Measurements from ENCODE around the gene P2RX5.

Gene P2RX5

DNA sequence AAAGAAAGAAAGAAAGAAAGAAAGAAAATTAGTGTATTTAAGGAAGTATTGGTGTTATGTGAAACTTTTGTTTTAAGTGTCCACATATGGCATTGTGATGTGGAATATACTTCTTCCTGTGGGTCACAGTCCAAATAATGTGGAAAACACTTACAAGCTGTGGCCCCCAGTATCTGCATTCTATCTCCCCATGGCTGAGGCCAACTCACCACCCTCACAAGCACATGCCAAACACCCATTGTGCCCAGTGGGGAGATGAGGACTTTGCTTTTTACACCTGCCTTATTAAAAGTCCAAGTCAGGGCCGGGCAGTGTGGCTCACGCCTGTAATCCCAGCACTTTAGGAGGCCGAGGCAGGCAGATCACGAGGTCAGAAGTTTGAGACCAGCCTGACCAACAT lies 4.0 kb upstream of the P2RX5 start:
- TF ChIP-seq FOXP2 (optimal IDR thresholded peaks at IDR 0.05; ENCODE audit: borderline replicate concordance, extremely low read depth, extremely low read length, insufficient read depth) (no peak), POLR2AphosphoS5 (IDR thresholded peaks at IDR 0.05; ENCODE audit: low read depth, low read length) (no peak)

DNA sequence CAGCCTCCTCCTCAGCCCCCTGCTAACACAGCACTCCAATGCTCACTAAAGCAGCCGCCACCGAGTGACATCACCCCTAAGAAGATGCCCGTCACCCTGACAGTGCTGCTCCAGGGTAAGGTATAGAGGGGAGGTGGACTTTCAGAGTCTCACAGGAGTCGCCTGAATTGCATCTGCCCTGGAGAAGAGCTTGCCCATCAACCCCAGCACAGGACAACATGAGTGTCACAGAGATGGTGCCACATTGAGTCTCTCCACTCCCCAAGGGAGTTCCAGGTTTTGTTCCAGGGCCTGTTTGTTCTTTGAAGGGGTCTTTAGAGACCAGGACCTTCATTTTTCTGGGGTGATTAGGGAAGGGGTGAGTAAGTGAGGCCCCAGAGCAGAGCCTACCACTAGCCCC lies 2.2 kb upstream of the P2RX5 start:
- TF ChIP-seq POLR2AphosphoS5 (IDR thresholded peaks at IDR 0.05; ENCODE audit: low read depth, low read length) (no peak), SIN3A (IDR thresholded peaks at IDR 0.05; ENCODE audit: borderline replicate concordance, insufficient read depth, low read length) (no peak), FOXP2 (optimal IDR thresholded peaks at IDR 0.05; ENCODE audit: borderline replicate concordance, extremely low read depth, extremely low read length, insufficient read depth) (no peak), TAF1 (IDR thresholded peaks at IDR 0.05; ENCODE audit: borderline replicate concordance, insufficient read depth, low read length) (no peak)
- TF ChIP-seq, protein P1, sequence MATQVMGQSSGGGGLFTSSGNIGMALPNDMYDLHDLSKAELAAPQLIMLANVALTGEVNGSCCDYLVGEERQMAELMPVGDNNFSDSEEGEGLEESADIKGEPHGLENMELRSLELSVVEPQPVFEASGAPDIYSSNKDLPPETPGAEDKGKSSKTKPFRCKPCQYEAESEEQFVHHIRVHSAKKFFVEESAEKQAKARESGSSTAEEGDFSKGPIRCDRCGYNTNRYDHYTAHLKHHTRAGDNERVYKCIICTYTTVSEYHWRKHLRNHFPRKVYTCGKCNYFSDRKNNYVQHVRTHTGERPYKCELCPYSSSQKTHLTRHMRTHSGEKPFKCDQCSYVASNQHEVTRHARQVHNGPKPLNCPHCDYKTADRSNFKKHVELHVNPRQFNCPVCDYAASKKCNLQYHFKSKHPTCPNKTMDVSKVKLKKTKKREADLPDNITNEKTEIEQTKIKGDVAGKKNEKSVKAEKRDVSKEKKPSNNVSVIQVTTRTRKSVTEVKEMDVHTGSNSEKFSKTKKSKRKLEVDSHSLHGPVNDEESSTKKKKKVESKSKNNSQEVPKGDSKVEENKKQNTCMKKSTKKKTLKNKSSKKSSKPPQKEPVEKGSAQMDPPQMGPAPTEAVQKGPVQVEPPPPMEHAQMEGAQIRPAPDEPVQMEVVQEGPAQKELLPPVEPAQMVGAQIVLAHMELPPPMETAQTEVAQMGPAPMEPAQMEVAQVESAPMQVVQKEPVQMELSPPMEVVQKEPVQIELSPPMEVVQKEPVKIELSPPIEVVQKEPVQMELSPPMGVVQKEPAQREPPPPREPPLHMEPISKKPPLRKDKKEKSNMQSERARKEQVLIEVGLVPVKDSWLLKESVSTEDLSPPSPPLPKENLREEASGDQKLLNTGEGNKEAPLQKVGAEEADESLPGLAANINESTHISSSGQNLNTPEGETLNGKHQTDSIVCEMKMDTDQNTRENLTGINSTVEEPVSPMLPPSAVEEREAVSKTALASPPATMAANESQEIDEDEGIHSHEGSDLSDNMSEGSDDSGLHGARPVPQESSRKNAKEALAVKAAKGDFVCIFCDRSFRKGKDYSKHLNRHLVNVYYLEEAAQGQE (IDR thresholded peaks at IDR 0.05; ENCODE audit: insufficient read depth in 1 of 2, low read depth in 2 of 2, low read length in 2 of 2): no peak

- TF ChIP-seq, protein P1 (IDR thresholded peaks at IDR 0.05; ENCODE audit: insufficient read depth in 1 of 2, low read depth in 2 of 2, low read length in 2 of 2): no peak
- TF ChIP-seq POLR2AphosphoS5 (IDR thresholded peaks at IDR 0.05; ENCODE audit: low read depth, low read length): no peak
- TF ChIP-seq FOXP2 (optimal IDR thresholded peaks at IDR 0.05; ENCODE audit: borderline replicate concordance, extremely low read depth, extremely low read length, insufficient read depth): no peak
- no peak for TF ChIP-seq TAF1 (IDR thresholded peaks at IDR 0.05; ENCODE audit: borderline replicate concordance, insufficient read depth, low read length)
- no peak for TF ChIP-seq SIN3A (IDR thresholded peaks at IDR 0.05; ENCODE audit: borderline replicate concordance, insufficient read depth, low read length)
Measured at GRCh38 chr17:3697103-3697476, 1.1 kb upstream of the P2RX5 start.

DNA sequence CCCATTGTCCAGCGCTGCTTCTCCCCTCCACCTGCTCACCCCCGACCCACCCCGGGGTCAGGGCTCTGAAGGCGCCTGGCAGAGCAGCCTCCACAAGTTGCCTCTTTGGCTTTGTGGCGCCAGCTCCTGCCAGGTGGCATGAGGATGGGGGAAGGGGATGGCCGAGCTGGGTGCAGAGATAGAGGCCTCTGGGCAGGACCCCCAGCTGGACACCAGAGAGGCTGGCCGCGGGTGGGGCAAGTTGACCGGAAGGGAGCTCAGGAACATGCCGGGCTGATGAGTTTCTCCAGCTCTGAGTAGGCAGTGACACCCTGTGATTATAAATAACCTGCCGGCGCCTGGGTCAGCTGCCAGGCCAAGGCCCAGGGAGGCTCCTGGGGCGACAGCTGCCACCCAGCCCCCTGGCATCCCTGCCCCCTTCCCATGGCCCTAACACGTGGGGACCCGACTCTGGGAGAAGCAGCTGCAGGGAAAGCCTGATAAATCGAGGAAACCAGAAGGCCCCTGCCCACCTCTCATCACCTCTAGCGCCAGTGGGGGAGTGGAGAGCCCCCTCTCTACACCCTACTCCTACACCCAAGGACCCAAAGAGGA lies 729 bp downstream of the P2RX5 start:
- TF ChIP-seq POLR2AphosphoS5 (IDR thresholded peaks at IDR 0.05; ENCODE audit: low read depth, low read length) (no peak), SIN3A (IDR thresholded peaks at IDR 0.05; ENCODE audit: borderline replicate concordance, insufficient read depth, low read length) (no peak), TAF1 (IDR thresholded peaks at IDR 0.05; ENCODE audit: borderline replicate concordance, insufficient read depth, low read length) (no peak), FOXP2 (optimal IDR thresholded peaks at IDR 0.05; ENCODE audit: borderline replicate concordance, extremely low read depth, extremely low read length, insufficient read depth) (no peak)
- TF ChIP-seq, protein P1 (IDR thresholded peaks at IDR 0.05; ENCODE audit: insufficient read depth in 1 of 2, low read depth in 2 of 2, low read length in 2 of 2): no peak

DNA sequence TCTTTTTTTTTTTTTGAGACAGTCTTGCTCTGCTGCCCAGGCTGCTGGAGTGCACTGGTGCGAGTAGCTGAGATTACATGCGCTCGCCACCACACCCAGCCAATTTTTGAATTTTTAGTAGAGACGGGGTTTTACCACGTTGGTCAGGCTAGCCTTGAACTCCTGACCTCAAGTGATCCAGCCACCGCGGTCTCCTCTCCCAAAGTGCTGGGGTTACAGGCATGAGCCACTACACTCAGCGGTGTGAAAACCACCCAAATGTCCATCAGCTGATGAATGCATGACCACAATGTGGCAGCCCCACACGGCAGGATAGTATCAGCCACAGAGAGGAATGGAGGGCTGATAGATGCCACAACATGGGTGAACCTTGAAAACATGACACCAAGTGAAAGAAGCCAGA lies 2.1 kb downstream of the P2RX5 start:
- TF ChIP-seq TAF1 (IDR thresholded peaks at IDR 0.05; ENCODE audit: borderline replicate concordance, insufficient read depth, low read length): no peak

- no peak for TF ChIP-seq FOXP2 (optimal IDR thresholded peaks at IDR 0.05; ENCODE audit: borderline replicate concordance, extremely low read depth, extremely low read length, insufficient read depth)
- no peak for TF ChIP-seq SIN3A (IDR thresholded peaks at IDR 0.05; ENCODE audit: borderline replicate concordance, insufficient read depth, low read length)
- TF ChIP-seq TAF1 (IDR thresholded peaks at IDR 0.05; ENCODE audit: borderline replicate concordance, insufficient read depth, low read length): no peak
- no peak for TF ChIP-seq POLR2AphosphoS5 (IDR thresholded peaks at IDR 0.05; ENCODE audit: low read depth, low read length)
- TF ChIP-seq, protein P1 (IDR thresholded peaks at IDR 0.05; ENCODE audit: insufficient read depth in 1 of 2, low read depth in 2 of 2, low read length in 2 of 2): no peak
Measured at GRCh38 chr17:3693141-3693540, 2.8 kb downstream of the P2RX5 start.
